ENCODE data around the gene LRP5.
A peak's percentile ranks its signal among the peaks of the same experiment; 100 is the strongest.

Gene LRP5

GRCh38 chr11:68354148-68354872 lies 41.9 kb downstream of the LRP5 start:
- Histone ChIP-seq H3K36me3 (ENCODE audit: control insufficient read depth, insufficient read depth, low read length, severe bottlenecking) (peaks cover 14% of the 10 kb centered on the region), H3K9ac (ENCODE audit: low read length) (peak overlapping the region; percentile 83), H3K4me1 (ENCODE audit: control insufficient read depth, insufficient read depth, low read length) (peaks cover 26% of the 10 kb centered on the region), H3K27me3 (replicated peaks; ENCODE audit: control insufficient read depth, insufficient read depth, low read length) (no peaks in the 10 kb centered on the region), H3K4me3 (ENCODE audit: low read length) (peak overlapping the region; percentile 28), H3K9me3 (ENCODE audit: control insufficient read depth, low read length) (no peaks in the 10 kb centered on the region)
- peak; percentile 91 for DNase-seq (ENCODE audit: low read depth)

- no peak for DNase-seq (ENCODE audit: low read depth)
- peak overlapping the region; percentile 83 for H3K9ac ChIP-seq (ENCODE audit: low read length)
- no peaks in the 10 kb centered on the region for H3K9me3 ChIP-seq (ENCODE audit: control insufficient read depth, low read length)
- H3K4me1 ChIP-seq (ENCODE audit: control insufficient read depth, insufficient read depth, low read length) = peaks cover 19% of the 10 kb centered on the region
- H3K36me3 ChIP-seq (ENCODE audit: control insufficient read depth, insufficient read depth, low read length, severe bottlenecking) = peaks cover 21% of the 10 kb centered on the region
- H3K4me3 ChIP-seq (ENCODE audit: low read length) = no peak overlapping the region
- H3K27me3 ChIP-seq (replicated peaks; ENCODE audit: control insufficient read depth, insufficient read depth, low read length) = no peaks in the 10 kb centered on the region
These were observed 43.1 kb downstream of the LRP5 start for GRCh38 chr11:68355471-68355870.

GRCh38 chr11:68357568-68357967 lies 45.2 kb downstream of the LRP5 start:
- DNase-seq (ENCODE audit: low read depth) = no peak
- no peak overlapping the region for H3K4me3 ChIP-seq (ENCODE audit: low read length)
- peaks cover 19% of the 10 kb centered on the region for H3K4me1 ChIP-seq (ENCODE audit: control insufficient read depth, insufficient read depth, low read length)
- H3K9ac ChIP-seq (ENCODE audit: low read length) = no peak overlapping the region
- peaks cover 24% of the 10 kb centered on the region for H3K36me3 ChIP-seq (ENCODE audit: control insufficient read depth, insufficient read depth, low read length, severe bottlenecking)
- H3K9me3 ChIP-seq (ENCODE audit: control insufficient read depth, low read length) = no peaks in the 10 kb centered on the region
- no peaks in the 10 kb centered on the region for H3K27me3 ChIP-seq (replicated peaks; ENCODE audit: control insufficient read depth, insufficient read depth, low read length)

GRCh38 chr11:68358416-68358815 lies 46.0 kb downstream of the LRP5 start:
- Histone ChIP-seq H3K4me1 (ENCODE audit: control insufficient read depth, insufficient read depth, low read length) (peaks cover 15% of the 10 kb centered on the region), H3K4me3 (ENCODE audit: low read length) (no peak overlapping the region), H3K9ac (ENCODE audit: low read length) (no peak overlapping the region), H3K36me3 (ENCODE audit: control insufficient read depth, insufficient read depth, low read length, severe bottlenecking) (peaks cover 24% of the 10 kb centered on the region), H3K9me3 (ENCODE audit: control insufficient read depth, low read length) (no peaks in the 10 kb centered on the region), H3K27me3 (replicated peaks; ENCODE audit: control insufficient read depth, insufficient read depth, low read length) (no peaks in the 10 kb centered on the region)
- no peak for DNase-seq (ENCODE audit: low read depth)

DNA sequence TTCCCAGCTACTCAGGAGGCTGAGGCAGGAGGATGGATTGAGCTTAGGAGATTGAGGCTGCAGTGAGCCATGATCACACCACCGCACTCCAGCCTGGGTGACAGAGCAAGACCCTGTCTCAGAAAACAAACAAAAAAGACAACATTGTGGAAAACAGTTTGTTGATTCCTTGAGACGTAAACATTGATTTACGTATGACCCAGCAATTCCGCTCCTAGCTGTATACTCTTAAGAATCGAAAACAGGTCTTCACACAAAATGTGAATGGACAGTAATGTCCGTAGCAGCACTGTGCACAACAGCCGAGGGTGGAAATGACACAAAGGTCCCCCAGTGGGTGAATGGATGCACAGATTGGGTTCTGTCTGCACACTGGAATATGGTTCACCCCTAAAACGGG lies 49.3 kb downstream of the LRP5 start:
- Histone ChIP-seq H3K9ac (ENCODE audit: low read length) (no peak overlapping the region), H3K9me3 (ENCODE audit: control insufficient read depth, low read length) (no peaks in the 10 kb centered on the region), H3K36me3 (ENCODE audit: control insufficient read depth, insufficient read depth, low read length, severe bottlenecking) (peaks cover 24% of the 10 kb centered on the region), H3K4me3 (ENCODE audit: low read length) (no peak overlapping the region), H3K4me1 (ENCODE audit: control insufficient read depth, insufficient read depth, low read length) (no peaks in the 10 kb centered on the region), H3K27me3 (replicated peaks; ENCODE audit: control insufficient read depth, insufficient read depth, low read length) (no peaks in the 10 kb centered on the region)
- DNase-seq (ENCODE audit: low read depth) = no peak

DNA sequence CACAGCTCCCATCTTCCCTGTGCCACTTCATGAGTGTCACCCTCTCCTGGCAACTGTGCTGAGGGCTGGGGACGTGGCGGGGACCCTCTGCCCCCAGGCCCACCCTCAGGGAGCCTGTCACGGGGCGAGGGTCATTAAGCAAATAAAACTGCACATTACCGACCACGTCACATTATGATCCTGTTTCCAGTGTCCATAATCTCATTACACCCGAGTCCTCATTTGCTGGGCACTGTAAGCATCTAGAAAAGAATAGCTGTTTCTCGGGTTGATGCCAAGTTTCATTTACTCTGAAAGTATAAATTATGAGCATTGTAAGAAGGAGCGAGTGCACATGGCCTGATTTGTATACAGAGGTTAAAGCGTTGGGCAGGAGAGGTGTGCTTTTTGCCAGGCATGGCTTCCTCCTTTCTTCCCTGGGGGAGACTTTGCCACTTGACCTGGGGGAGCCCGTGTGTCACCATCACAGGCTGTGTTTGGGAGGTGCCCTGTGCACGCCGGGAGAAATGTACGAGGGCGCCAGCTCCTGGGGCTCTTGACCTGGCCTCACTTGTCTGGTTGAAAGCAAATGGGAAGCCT lies 50.5 kb downstream of the LRP5 start:
- no peaks in the 10 kb centered on the region for H3K9me3 ChIP-seq (ENCODE audit: control insufficient read depth, low read length)
- no peak overlapping the region for H3K9ac ChIP-seq (ENCODE audit: low read length)
- H3K4me1 ChIP-seq (ENCODE audit: control insufficient read depth, insufficient read depth, low read length) = no peaks in the 10 kb centered on the region
- H3K36me3 ChIP-seq (ENCODE audit: control insufficient read depth, insufficient read depth, low read length, severe bottlenecking) = peaks cover 21% of the 10 kb centered on the region
- H3K4me3 ChIP-seq (ENCODE audit: low read length) = no peak overlapping the region
- H3K27me3 ChIP-seq (replicated peaks; ENCODE audit: control insufficient read depth, insufficient read depth, low read length) = no peaks in the 10 kb centered on the region
- DNase-seq (ENCODE audit: low read depth) = no peak

- no peaks in the 10 kb centered on the region for H3K9me3 ChIP-seq (ENCODE audit: control insufficient read depth, low read length)
- H3K4me1 ChIP-seq (ENCODE audit: control insufficient read depth, insufficient read depth, low read length) = no peaks in the 10 kb centered on the region
- H3K4me3 ChIP-seq (ENCODE audit: low read length) = no peak overlapping the region
- no peaks in the 10 kb centered on the region for H3K27me3 ChIP-seq (replicated peaks; ENCODE audit: control insufficient read depth, insufficient read depth, low read length)
- DNase-seq (ENCODE audit: low read depth) = no peak
- H3K9ac ChIP-seq (ENCODE audit: low read length) = no peak overlapping the region
- peaks cover 16% of the 10 kb centered on the region for H3K36me3 ChIP-seq (ENCODE audit: control insufficient read depth, insufficient read depth, low read length, severe bottlenecking)
These were observed 51.4 kb downstream of the LRP5 start for GRCh38 chr11:68363776-68364175.

DNA sequence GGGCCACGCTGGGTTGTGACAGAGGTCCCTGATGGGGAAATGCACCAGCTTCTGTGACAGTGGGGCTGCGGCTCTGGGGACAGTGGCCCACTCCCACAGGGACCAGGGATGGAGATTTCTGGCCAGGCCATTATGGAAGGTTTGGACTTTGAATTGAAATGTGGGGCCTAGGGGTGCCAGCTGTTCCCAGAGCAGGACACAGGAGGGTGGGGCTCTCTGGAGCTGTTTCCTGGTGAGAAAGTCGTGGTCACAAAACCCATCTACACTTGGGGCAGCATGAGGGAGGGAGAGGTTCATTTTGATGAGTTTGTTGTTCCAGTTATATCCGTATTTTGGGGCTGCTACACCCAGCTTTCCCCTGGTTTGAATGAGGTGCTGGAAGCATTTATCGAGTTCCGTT lies 52.2 kb downstream of the LRP5 start:
- no peak for DNase-seq (ENCODE audit: low read depth)

GRCh38 chr11:68365943-68366435 lies 53.6 kb downstream of the LRP5 start:
- H3K4me1 ChIP-seq (ENCODE audit: control insufficient read depth, insufficient read depth, low read length) = peaks cover 9% of the 10 kb centered on the region
- DNase-seq (ENCODE audit: low read depth) = no peak
- no peaks in the 10 kb centered on the region for H3K9me3 ChIP-seq (ENCODE audit: control insufficient read depth, low read length)
- H3K9ac ChIP-seq (ENCODE audit: low read length) = no peak overlapping the region
- H3K36me3 ChIP-seq (ENCODE audit: control insufficient read depth, insufficient read depth, low read length, severe bottlenecking) = peaks cover 4% of the 10 kb centered on the region
- H3K4me3 ChIP-seq (ENCODE audit: low read length) = no peak overlapping the region
- no peaks in the 10 kb centered on the region for H3K27me3 ChIP-seq (replicated peaks; ENCODE audit: control insufficient read depth, insufficient read depth, low read length)

More for the DNA sequence above, 52.2 kb downstream of the LRP5 start:
- Histone ChIP-seq H3K4me1 (ENCODE audit: control insufficient read depth, insufficient read depth, low read length) (no peaks in the 10 kb centered on the region), H3K9me3 (ENCODE audit: control insufficient read depth, low read length) (no peaks in the 10 kb centered on the region), H3K36me3 (ENCODE audit: control insufficient read depth, insufficient read depth, low read length, severe bottlenecking) (peaks cover 10% of the 10 kb centered on the region), H3K4me3 (ENCODE audit: low read length) (no peak overlapping the region), H3K27me3 (replicated peaks; ENCODE audit: control insufficient read depth, insufficient read depth, low read length) (no peaks in the 10 kb centered on the region), H3K9ac (ENCODE audit: low read length) (no peak overlapping the region)

GRCh38 chr11:68367252-68367651 lies 54.9 kb downstream of the LRP5 start:
- Histone ChIP-seq H3K27me3 (replicated peaks; ENCODE audit: control insufficient read depth, insufficient read depth, low read length) (no peaks in the 10 kb centered on the region), H3K9me3 (ENCODE audit: control insufficient read depth, low read length) (no peaks in the 10 kb centered on the region), H3K4me3 (ENCODE audit: low read length) (no peak overlapping the region), H3K36me3 (ENCODE audit: control insufficient read depth, insufficient read depth, low read length, severe bottlenecking) (no peaks in the 10 kb centered on the region), H3K4me1 (ENCODE audit: control insufficient read depth, insufficient read depth, low read length) (peaks cover 21% of the 10 kb centered on the region), H3K9ac (ENCODE audit: low read length) (no peak overlapping the region)
- DNase-seq (ENCODE audit: low read depth) = no peak

DNA sequence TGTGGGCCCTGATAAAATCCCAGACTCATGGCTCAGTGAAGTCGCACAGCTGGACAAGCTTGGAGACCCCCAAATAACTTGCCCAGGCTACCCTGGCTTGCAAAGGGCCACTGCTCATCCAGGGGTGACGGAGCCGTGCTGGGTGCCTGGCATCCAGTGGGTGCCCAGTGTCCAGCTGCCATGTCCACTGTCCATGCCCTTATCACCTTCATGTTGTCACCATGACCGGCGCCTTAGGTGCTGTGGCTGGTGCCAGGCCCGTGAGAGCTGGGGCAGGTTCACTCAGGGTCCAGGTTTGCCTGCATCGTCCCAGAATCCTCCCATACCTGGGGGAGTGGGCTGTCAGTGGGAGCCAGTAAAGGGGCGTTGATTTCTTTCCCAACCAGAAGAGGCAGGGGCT lies 57.4 kb downstream of the LRP5 start:
- DNase-seq (ENCODE audit: low read depth) = no peak
- Histone ChIP-seq H3K27me3 (replicated peaks; ENCODE audit: control insufficient read depth, insufficient read depth, low read length) (no peaks in the 10 kb centered on the region), H3K4me1 (ENCODE audit: control insufficient read depth, insufficient read depth, low read length) (peaks cover 45% of the 10 kb centered on the region), H3K36me3 (ENCODE audit: control insufficient read depth, insufficient read depth, low read length, severe bottlenecking) (no peaks in the 10 kb centered on the region), H3K4me3 (ENCODE audit: low read length) (no peak overlapping the region), H3K9ac (ENCODE audit: low read length) (peak overlapping the region; percentile 36), H3K9me3 (ENCODE audit: control insufficient read depth, low read length) (no peaks in the 10 kb centered on the region)

All from adipocyte (in vitro differentiated cells).